Gastrocnemius medialis (tissue), 4 donors: ENCODE results near the gene DNMBP. TPM values are rescaled to one million over a fixed set of nuclear protein-coding genes. Genes with fewer than 3 reads are reported as not detected.

ENCODE experiments used
- ATAC-seq, 2 donors: fragments of 150-250 bp; one replicate each; pipeline ENCODE4 v1.9.1; 2016
- DNase-seq, 2 donors: peaks; one replicate each; pipeline ENCODE4 v3.0.0-alpha.2; 2019
- H3K27ac ChIP-seq, 4 donors: fragments of 200-600 bp; sonication (generic); 1 replicate in 1 of 4; 2 replicates in 3 of 4; pipeline ENCODE4 v1.5.1; 2016 to 2018; ENCODE audit warnings: mild to moderate bottlenecking in 2 of 4, moderate library complexity in 1 of 4
- H3K27me3 ChIP-seq, 3 donors: fragments of 200-600 bp; sonication (generic) in 2 of 3; 1 replicate in 1 of 3; 2 replicates in 2 of 3; pipeline versions ENCODE4 v1.5.1 to v1.6.0; 2016 to 2019; ENCODE audit warnings: mild to moderate bottlenecking in 1 of 3, moderate library complexity in 1 of 3
- H3K36me3 ChIP-seq, 2 donors: fragments of 200-600 bp; sonication (generic) in 1 of 2; one replicate each; pipeline ENCODE4 v1.5.1; 2017 to 2018
- H3K4me1 ChIP-seq, 2 donors: fragments of 200-600 bp; sonication (generic) in 1 of 2; one replicate each; pipeline ENCODE4 v1.5.1; 2016 to 2017; ENCODE audit warnings: mild to moderate bottlenecking in 2 of 2
- H3K4me3 ChIP-seq, 4 donors: fragments of 200-600 bp; sonication (generic) in 3 of 4; 1 replicate in 1 of 4; 2 replicates in 3 of 4; pipeline ENCODE4 v1.5.1; 2016 to 2019; ENCODE audit warnings: mild to moderate bottlenecking in 2 of 4
- H3K9me3 ChIP-seq, 3 donors: fragments of 200-600 bp; sonication (generic) in 2 of 3; 1 replicate in 1 of 3; 2 replicates in 2 of 3; pipeline ENCODE4 v1.5.1; 2016 to 2019
- POLR2A ChIP-seq, 2 donors: fragments of 450-650 bp; IDR thresholded peaks; one replicate each; pipeline ENCODE4 v1.6.1; 2017; ENCODE audit warnings: antibody characterized with exemption in 2 of 2, mild to moderate bottlenecking in 2 of 2, moderate library complexity in 2 of 2
- in situ Hi-C, 4 donors: fragments of 200-750 bp; cut with MboI; loops; one replicate each; pipeline versions ENCODE4 v1.15.0 to v1.8.0; 2017; ENCODE audit warnings: low sequenced_read_pairs in 4 of 4
- intact Hi-C: fragments of 100-400 bp; cut with DNase I; formaldehyde crosslinking; loops from one replicate; pipeline ENCODE4 v1.15.1; 2023; ENCODE audit warnings: low total_unique reads
- total RNA-seq, 4 donors: library from RNA; depleted of rRNA; stranded (reverse); fragments of >200 nt; gene quantifications; one replicate each; pipeline versions ENCODE4 v1.1.0 to v1.2.3, GENCODE V29; 2016
- TF ChIP-seq, protein P1 (sequence below), 5 experiments: fragments of 450-650 bp in 3 of 5; fragments of 200-600 bp in 2 of 5; sonication (generic) in 2 of 5; IDR thresholded peaks in 4 of 5; conservative IDR thresholded peaks in 1 of 5; 1 replicate in 4 of 5; 2 replicates in 1 of 5; pipeline ENCODE4 v1.5.1; 2016 to 2019; ENCODE audit warnings: antibody characterized with exemption in 5 of 5, mild to moderate bottlenecking in 3 of 5, moderate library complexity in 3 of 5

Gene DNMBP
- total RNA-seq, 4 donors from 2014 or later = 9.5 to 22.5 (median 15.0) TPM

DNA sequence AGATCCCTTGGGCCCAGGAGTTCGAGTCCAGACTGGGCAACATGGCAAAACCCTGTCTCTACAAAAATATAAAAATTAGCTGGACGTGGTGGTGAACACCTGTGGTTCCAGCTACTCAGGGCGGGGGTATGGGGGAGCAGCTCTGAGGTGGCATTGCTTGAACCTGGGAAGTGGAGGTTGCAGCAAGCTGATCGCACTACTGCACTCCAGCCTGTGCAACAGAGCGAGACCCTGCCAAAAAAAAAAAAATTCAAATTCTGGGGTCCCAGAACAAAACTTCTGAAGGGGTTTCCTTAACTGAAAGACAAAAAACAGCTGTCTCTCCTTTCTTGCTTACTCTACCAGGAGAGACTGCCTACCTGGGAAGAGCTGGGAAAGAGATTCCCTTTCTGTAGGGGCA lies 27.0 kb downstream of the DNMBP start:
- Histone ChIP-seq H3K36me3 (no peaks in the 10 kb centered on the region), H3K4me3 (no peak overlapping the region), H3K27me3 (no peaks in the 10 kb centered on the region), H3K4me1 (peaks cover 41 to 53% of the 10 kb centered on the region in 2 donors), H3K9me3 (no peaks in the 10 kb centered on the region), H3K27ac (peak overlapping the region; percentile 72 to 81 (median 76))
- no peak for TF ChIP-seq POLR2A (IDR thresholded peaks at IDR 0.05)
- TF ChIP-seq, protein P1, sequence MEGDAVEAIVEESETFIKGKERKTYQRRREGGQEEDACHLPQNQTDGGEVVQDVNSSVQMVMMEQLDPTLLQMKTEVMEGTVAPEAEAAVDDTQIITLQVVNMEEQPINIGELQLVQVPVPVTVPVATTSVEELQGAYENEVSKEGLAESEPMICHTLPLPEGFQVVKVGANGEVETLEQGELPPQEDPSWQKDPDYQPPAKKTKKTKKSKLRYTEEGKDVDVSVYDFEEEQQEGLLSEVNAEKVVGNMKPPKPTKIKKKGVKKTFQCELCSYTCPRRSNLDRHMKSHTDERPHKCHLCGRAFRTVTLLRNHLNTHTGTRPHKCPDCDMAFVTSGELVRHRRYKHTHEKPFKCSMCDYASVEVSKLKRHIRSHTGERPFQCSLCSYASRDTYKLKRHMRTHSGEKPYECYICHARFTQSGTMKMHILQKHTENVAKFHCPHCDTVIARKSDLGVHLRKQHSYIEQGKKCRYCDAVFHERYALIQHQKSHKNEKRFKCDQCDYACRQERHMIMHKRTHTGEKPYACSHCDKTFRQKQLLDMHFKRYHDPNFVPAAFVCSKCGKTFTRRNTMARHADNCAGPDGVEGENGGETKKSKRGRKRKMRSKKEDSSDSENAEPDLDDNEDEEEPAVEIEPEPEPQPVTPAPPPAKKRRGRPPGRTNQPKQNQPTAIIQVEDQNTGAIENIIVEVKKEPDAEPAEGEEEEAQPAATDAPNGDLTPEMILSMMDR (IDR thresholded peaks at IDR 0.05 in 4 of 5, conservative IDR thresholded peaks at IDR 0.05 in 1 of 5) = no peak
- intact Hi-C loops = no loop called here
- DNase-seq (no peak), ATAC-seq (no peak)
- in situ Hi-C loops = no loop called here

DNA sequence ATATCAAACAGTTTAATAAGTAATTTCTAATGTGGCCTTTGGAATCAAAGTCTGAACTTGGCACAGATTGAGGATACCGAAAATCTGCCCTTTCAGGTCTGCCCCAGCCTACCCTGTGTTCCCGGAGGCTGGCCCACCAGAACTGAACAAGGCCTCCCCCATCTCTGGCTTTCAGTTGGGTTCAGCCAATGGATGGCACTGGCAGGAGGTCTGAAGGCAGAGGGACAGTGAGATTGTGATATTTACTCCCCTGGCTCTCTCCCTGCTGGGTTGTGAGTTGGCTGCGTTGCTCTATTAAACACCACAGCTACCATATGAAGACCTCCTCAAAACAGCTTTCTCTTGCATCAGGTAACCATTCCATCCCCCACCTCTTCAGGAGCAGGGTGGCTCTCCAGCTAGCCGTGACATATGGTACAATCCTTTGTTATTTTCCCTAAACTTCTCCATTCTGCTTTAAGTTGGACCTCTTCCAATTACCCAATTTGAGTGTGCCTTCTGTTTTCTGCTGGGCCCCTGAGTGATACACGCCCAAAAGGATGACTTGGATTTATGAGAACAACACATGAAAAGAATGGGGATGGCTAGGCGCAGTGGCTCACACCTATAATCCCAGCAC lies 28.1 kb downstream of the DNMBP start:
- in situ Hi-C loops = no loop called here
- no peak for ATAC-seq
- Histone ChIP-seq H3K36me3 (no peaks in the 10 kb centered on the region), H3K27ac (peak overlapping the region in 2 of 4 donors; percentile 12 to 27), H3K27me3 (no peaks in the 10 kb centered on the region), H3K4me3 (no peak overlapping the region), H3K4me1 (peaks cover 49 to 63% of the 10 kb centered on the region in 2 donors), H3K9me3 (no peaks in the 10 kb centered on the region)
- TF ChIP-seq POLR2A (IDR thresholded peaks at IDR 0.05) = no peak
- TF ChIP-seq, protein P1 (IDR thresholded peaks at IDR 0.05 in 4 of 5, conservative IDR thresholded peaks at IDR 0.05 in 1 of 5) = no peak
- no peak for DNase-seq
- intact Hi-C loops = no loop called here

DNA sequence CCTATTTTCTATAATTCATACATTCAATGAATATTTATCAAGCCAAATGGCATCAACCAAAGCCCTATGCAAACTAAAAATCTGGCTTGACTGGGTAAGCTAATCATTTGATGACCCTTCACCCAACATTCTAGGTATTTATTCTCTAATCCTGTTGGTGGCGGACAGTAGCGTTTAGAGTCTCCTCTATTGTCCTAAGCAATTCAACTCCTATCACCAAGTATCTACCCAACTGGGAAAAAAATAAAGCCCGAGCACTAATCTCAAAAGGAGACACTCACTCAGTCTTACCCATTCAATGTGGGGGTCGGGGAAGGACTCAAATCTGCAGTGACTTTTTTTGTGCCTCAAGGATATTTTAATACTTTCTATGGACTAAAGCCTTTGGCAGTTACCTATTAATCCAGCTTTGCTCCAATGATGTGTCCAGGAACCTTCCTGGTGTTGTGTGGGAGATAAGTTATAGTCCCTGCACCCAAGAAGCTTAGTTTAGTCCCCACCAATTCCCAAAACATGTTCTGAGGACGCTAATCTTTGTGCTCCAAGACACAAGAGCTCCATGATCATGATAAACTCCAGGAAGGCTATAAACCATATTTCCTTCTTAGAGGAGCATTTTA lies 30.6 kb downstream of the DNMBP start:
- no peaks in the 10 kb centered on the region for H3K9me3 ChIP-seq
- TF ChIP-seq, protein P1 (IDR thresholded peaks at IDR 0.05 in 4 of 5, conservative IDR thresholded peaks at IDR 0.05 in 1 of 5) = no peak
- no peak for TF ChIP-seq POLR2A (IDR thresholded peaks at IDR 0.05)
- intact Hi-C loops = loop anchor here (5.0 kb wide), 2 partner anchors 33 to 68 kb away; no protein-coding TSS in a partner anchor
- DNase-seq = no peak
- no peak for ATAC-seq
- H3K27ac ChIP-seq = peak overlapping the region in 1 of 4 donors; percentile 28
- H3K4me1 ChIP-seq = peaks cover 61 to 67% of the 10 kb centered on the region in 2 donors
- in situ Hi-C loops = no loop called here
- H3K27me3 ChIP-seq = no peaks in the 10 kb centered on the region
- H3K36me3 ChIP-seq = no peaks in the 10 kb centered on the region
- H3K4me3 ChIP-seq = no peak overlapping the region

DNA sequence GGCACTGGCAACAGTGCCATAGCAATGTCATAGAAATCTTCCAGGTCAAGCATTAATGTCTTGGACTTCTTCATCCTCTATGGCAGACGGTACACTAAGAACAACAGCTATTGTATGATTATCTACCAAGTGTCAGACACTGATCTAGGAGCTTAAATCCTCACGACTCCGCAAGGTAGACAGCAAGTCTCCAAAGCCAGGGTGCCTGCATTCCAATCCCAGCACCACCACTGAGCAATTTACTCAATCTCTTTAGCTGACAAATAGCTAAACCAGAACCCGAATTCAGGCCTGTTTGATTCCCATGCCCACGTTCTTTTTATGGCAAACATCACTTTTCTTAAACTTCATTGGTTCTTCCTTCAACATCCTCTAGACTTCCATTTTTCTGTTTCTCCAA lies 31.8 kb downstream of the DNMBP start:
- DNase-seq = no peak
- Histone ChIP-seq H3K4me1 (peaks cover 48 to 54% of the 10 kb centered on the region in 2 donors), H3K27me3 (no peaks in the 10 kb centered on the region), H3K9me3 (no peaks in the 10 kb centered on the region), H3K36me3 (no peaks in the 10 kb centered on the region), H3K4me3 (no peak overlapping the region), H3K27ac (peak overlapping the region in 3 of 4 donors; percentile 58 to 71 (median 61))
- intact Hi-C loops = loop anchor here (5.0 kb wide), 2 partner anchors 34 to 69 kb away; no protein-coding TSS in a partner anchor
- in situ Hi-C loops = no loop called here
- ATAC-seq = no peak
- TF ChIP-seq POLR2A (IDR thresholded peaks at IDR 0.05) = no peak
- TF ChIP-seq, protein P1 (IDR thresholded peaks at IDR 0.05 in 4 of 5, conservative IDR thresholded peaks at IDR 0.05 in 1 of 5) = no peak
